Large intestine (tissue), 3 donors: ENCODE measurements around the gene EPYC. TPM values are rescaled to one million over a fixed set of nuclear protein-coding genes. Genes with fewer than 3 reads are reported as not detected.

ENCODE experiments used
- DNase-seq, 2 donors: peaks; one replicate each; pipeline versions ENCODE4 v3.0.0 to v3.0.0-alpha.2; 2013
- H3K27ac ChIP-seq: one replicate; pipeline ENCODE4 v1.5.1; 2013; ENCODE audit warnings: low read length
- H3K27me3 ChIP-seq: 2 replicates; pipeline ENCODE4 v1.6.1; 2013; ENCODE audit warnings: low read length; ENCODE audit not compliant: control insufficient read depth, insufficient read depth
- H3K36me3 ChIP-seq: 2 replicates; pipeline ENCODE4 v1.6.1; 2013; ENCODE audit warnings: low read length; ENCODE audit not compliant: control insufficient read depth, insufficient read depth
- H3K4me1 ChIP-seq: one replicate; pipeline ENCODE4 v1.6.1; 2013; ENCODE audit warnings: low read length; ENCODE audit not compliant: control insufficient read depth, insufficient read depth
- H3K4me3 ChIP-seq: one replicate; pipeline ENCODE4 v1.5.1; 2013; ENCODE audit warnings: low read length
- H3K9me3 ChIP-seq: one replicate; pipeline ENCODE4 v1.6.1; 2013; ENCODE audit warnings: mild to moderate bottlenecking, low read depth, low read length, moderate library complexity; ENCODE audit not compliant: control insufficient read depth
- WGBS: methylation state at CpG from one replicate; pipeline ENCODE4 v1.1.5; 2013; ENCODE audit warnings: low lambda C conversion rate; ENCODE audit not compliant: insufficient coverage; 5-methylcytosine and 5-hydroxymethylcytosine counted together
- polyA plus RNA-seq: library from polyadenylated mRNA; unstranded; fragments of 120-200 nt; gene quantifications from one replicate; pipeline ENCODE4 v1.2.1, GENCODE V29; 2013

EPYC gene
- polyA plus RNA-seq, 1 donor, result 0.13 TPM

DNA sequence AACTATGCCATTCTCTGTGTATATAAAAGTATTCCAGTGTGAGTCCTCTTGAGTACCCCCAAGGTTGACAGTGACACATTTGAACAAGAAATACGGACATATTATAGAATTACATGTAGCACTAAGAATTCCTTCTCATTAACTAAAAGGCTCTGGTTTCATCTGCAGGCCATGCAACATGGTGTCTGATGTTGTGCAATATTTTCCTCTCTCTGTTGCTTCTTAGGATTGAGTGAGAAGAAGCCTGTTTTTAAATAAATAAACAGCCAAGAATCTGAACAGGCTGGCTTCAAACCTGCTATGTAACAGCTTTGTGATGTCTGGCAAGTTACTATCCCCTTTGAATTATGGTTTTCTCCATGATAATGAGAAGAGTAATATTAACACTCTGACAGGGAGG, 27.5 kb downstream of the EPYC start:
- no peak overlapping the region for H3K4me3 ChIP-seq
- no peaks in the 10 kb centered on the region for H3K4me1 ChIP-seq
- no peaks in the 10 kb centered on the region for H3K9me3 ChIP-seq
- 60% methylated on average over 1 of the region's 1 CpG for WGBS
- H3K27me3 ChIP-seq, result no peaks in the 10 kb centered on the region
- no peak overlapping the region for H3K27ac ChIP-seq
- no peak for DNase-seq
- no peaks in the 10 kb centered on the region for H3K36me3 ChIP-seq

DNA sequence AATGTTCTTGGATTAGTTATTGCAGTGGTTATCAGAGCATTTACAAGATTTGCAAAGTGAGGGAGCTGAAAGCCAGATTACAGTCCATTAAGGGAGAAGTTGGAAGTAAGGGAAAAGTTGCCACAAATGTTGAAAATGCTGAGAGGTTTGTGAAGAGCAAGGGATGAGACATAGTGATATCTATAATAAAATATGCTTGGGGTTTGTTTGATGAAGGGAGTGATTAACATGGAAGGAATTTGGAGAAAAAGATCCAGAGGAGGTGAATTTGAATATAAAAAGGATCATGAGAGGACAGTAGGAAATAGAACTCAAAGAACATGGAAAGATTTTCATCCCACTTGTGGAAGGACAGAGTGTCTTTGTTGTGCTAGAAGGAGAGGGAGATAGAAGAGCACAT, 30.5 kb downstream of the EPYC start:
- no peaks in the 10 kb centered on the region for H3K9me3 ChIP-seq
- no peak overlapping the region for H3K27ac ChIP-seq

DNA sequence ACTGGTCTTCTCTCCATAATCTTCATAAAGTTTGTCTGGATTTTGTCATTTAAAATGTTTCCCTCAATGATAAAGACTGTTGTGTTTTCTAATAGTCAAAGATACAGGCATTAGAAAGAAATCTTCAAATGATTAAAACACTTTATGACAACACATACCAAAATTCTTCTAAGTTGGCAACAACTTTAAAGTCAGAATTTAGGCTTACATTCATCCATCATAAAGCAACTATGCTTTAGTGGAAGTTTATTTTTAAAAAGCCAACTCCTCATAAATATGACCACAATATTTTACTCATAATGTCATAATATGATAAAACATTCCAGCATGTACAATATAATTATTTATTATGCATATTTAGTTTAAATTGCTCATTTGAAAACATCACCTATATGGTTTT, 32.5 kb downstream of the EPYC start:
- H3K27me3 ChIP-seq, result no peaks in the 10 kb centered on the region
- H3K27ac ChIP-seq, result no peak overlapping the region
- H3K36me3 ChIP-seq, result no peaks in the 10 kb centered on the region
- no peak overlapping the region for H3K4me3 ChIP-seq
- H3K4me1 ChIP-seq, result no peaks in the 10 kb centered on the region
- DNase-seq, result no peak
- no peaks in the 10 kb centered on the region for H3K9me3 ChIP-seq

More for the DNA sequence above, 30.5 kb downstream of the EPYC start:
- H3K36me3 ChIP-seq, result no peaks in the 10 kb centered on the region
- no peak for DNase-seq
- no peaks in the 10 kb centered on the region for H3K4me1 ChIP-seq
- H3K4me3 ChIP-seq, result no peak overlapping the region
- H3K27me3 ChIP-seq, result no peaks in the 10 kb centered on the region

DNA sequence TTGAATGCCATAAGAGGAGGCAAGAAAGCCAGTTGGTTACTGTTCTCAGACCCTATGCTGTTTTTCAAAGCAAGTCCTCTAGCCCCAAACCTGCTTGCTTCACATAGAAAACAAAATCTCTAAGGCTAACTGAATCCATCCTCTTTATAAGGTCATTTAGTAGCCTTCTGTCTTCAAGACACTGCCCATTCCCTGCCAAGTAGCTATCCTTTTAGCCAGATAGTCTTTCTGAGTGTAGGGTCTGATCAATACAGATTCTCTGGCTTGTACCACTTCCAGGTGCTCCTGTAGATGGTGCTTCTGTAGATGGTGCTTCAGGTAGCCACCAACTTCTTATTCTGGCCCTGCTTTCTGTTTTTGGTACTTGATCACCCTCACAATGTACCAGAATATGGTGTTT, 33.9 kb downstream of the EPYC start:
- DNase-seq, result no peak
- Histone ChIP-seq H3K27me3 (no peaks in the 10 kb centered on the region), H3K27ac (no peak overlapping the region), H3K9me3 (no peaks in the 10 kb centered on the region), H3K36me3 (no peaks in the 10 kb centered on the region), H3K4me1 (no peaks in the 10 kb centered on the region), H3K4me3 (no peak overlapping the region)

DNA sequence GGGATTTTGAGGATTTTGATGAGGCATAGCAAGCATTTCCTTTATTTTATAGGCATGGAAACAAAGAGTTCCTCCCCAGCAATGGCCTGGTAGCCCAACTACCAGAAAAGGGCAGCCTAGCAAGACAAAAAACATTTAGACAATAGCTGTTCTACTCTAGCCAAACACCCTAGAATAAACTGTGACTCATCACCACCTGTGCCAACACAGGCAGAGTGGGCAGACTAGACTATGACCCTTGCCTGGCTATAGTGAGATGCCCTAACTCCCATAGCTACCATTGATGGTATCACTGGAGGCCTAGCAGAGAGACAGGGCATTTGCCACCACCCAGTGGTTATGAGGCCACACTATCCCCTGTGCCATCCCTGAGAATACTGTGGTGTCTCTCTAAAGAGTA, 34.3 kb downstream of the EPYC start:
- Histone ChIP-seq H3K9me3 (no peaks in the 10 kb centered on the region), H3K36me3 (no peaks in the 10 kb centered on the region), H3K27me3 (no peaks in the 10 kb centered on the region), H3K27ac (no peak overlapping the region), H3K4me3 (no peak overlapping the region), H3K4me1 (no peaks in the 10 kb centered on the region)
- DNase-seq, result no peak

DNA sequence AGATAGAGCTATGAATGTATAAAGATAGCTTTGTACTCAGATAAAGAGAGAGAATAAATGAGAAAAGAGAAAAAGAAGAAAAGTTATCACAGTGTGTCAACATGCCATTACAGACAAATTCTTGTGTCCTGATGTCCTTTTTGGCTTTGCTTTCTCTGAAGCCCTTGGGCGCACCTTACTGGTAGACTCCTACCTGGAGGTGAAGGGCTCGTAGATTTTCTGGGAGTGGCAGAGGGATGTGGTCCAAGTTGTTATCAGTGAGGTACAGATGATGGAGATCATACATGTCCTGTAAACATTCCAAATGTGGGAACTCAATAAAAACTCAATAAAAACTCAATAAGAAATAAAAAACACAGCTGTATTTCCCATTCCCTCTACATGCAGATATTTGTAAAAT, 34.9 kb downstream of the EPYC start:
- no CpG with 5 or more reads among the region's 2 CpGs for WGBS

DNA sequence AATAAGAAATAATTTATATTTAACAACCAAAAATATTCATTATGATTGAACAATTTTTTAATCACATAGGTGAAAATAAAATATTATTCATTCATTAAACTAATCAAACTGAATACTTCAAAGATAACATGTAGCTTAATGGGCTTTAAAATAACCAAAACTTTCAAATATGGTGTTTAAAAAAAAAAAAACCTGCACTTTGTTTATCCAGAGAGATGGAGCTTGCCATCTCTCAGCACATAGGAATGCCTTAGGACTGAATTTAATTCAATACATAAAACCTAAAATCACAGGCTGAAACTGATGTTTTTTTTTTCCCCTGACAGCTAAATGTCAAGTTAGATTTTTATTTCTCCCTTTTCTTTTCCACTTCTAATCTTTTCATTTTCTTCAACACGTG, 35.4 kb downstream of the EPYC start:
- no peaks in the 10 kb centered on the region for H3K9me3 ChIP-seq
- H3K4me3 ChIP-seq, result no peak overlapping the region
- no CpG with 5 or more reads among the region's 1 CpG for WGBS
- no peak overlapping the region for H3K27ac ChIP-seq
- DNase-seq, result no peak
- no peaks in the 10 kb centered on the region for H3K36me3 ChIP-seq
- H3K4me1 ChIP-seq, result no peaks in the 10 kb centered on the region
- H3K27me3 ChIP-seq, result no peaks in the 10 kb centered on the region

More for the DNA sequence above, 34.9 kb downstream of the EPYC start:
- DNase-seq, result no peak
- no peaks in the 10 kb centered on the region for H3K9me3 ChIP-seq
- no peak overlapping the region for H3K27ac ChIP-seq
- H3K36me3 ChIP-seq, result no peaks in the 10 kb centered on the region
- no peaks in the 10 kb centered on the region for H3K27me3 ChIP-seq
- no peaks in the 10 kb centered on the region for H3K4me1 ChIP-seq
- H3K4me3 ChIP-seq, result no peak overlapping the region

DNA sequence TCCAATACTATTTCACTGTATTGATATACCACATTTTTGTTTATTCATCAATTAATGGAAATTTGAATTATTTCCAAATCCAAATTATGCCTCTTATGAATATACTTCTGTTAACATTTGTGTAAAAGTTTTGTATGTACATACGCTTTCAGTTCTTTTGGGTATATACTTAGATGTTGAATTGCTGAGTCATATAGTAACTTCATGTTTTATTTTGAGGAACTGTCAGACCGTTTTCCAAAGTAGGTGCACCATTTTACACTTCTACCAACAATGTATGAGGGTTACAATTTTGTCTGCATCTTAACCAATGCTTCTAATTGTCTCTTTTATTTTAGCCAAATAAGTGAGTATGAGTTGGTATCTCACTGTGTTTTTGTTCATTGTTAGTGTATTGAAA, 39.6 kb downstream of the EPYC start:
- Histone ChIP-seq H3K4me1 (no peaks in the 10 kb centered on the region), H3K9me3 (no peaks in the 10 kb centered on the region), H3K36me3 (no peaks in the 10 kb centered on the region), H3K27me3 (no peaks in the 10 kb centered on the region), H3K27ac (no peak overlapping the region), H3K4me3 (no peak overlapping the region)
- no peak for DNase-seq
- WGBS, result 100% methylated on average over 1 of the region's 2 CpGs

DNA sequence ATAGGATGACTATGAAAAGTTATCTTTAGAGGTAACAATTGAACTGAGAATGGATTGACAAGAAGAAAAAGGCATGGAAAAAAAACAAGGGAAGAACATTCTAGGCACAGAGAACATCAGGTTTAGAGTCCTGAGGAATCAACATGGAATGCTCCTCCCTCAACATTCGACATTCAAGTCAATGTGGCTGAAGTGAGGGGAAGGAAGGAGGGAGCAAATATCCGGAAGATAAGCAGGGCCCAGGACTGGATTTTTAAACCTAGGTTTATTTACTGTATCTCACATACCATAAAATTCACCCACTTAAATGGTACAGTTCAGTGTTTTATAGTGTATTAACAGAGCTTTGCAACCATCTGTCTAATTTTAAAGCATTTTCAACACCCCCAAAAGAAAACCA, 40.2 kb downstream of the EPYC start:
- H3K27me3 ChIP-seq, result no peaks in the 10 kb centered on the region
- H3K27ac ChIP-seq, result no peak overlapping the region
- no peak overlapping the region for H3K4me3 ChIP-seq
- DNase-seq, result no peak
- no peaks in the 10 kb centered on the region for H3K4me1 ChIP-seq
- WGBS, result 20% methylated on average over 1 of the region's 2 CpGs
- no peaks in the 10 kb centered on the region for H3K36me3 ChIP-seq
- H3K9me3 ChIP-seq, result no peaks in the 10 kb centered on the region

DNA sequence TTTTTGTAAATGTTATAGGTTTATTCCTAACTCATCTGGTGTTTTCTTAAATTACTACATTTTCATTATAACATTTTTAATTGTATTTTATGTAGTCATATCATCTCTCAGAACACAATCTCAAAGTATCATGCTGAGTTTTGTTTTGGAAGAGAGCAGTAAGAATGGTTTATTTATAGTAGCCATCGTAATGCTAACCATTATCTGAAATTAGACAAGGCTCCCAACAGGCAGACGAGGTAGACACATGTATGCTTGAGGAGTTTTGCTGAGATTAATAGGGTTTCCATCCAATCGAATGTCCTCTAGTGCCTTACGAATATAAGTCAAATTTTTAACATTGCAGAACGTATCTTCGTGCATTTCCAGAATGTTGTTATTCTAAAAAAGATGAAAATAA, 40.8 kb downstream of the EPYC start:
- no peak overlapping the region for H3K4me3 ChIP-seq
- no peaks in the 10 kb centered on the region for H3K27me3 ChIP-seq
- no peaks in the 10 kb centered on the region for H3K36me3 ChIP-seq
- no peaks in the 10 kb centered on the region for H3K4me1 ChIP-seq
- no peak for DNase-seq
- no peaks in the 10 kb centered on the region for H3K9me3 ChIP-seq
- H3K27ac ChIP-seq, result no peak overlapping the region
- WGBS, result 96% methylated on average over 4 of the region's 6 CpGs

DNA sequence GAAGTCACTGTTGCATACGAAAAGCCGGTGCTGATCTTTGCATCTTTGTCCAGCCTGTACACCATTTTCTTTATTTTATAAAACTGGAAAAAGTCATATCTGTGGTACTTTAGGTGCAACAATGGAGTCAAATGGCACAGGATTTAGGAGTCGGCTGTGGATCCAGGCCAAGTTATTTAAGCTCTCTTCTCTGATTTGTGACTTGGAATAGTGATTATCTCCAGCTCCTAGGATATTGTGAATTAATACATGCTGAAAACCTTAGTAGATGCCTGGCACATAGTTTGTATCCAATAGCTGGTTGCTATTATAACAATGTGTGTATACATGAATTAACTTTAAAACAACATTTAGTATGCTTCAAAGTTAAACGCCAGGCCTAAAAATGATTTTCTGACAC, 43.6 kb downstream of the EPYC start:
- no peak overlapping the region for H3K4me3 ChIP-seq
- no peak for DNase-seq
- no peaks in the 10 kb centered on the region for H3K9me3 ChIP-seq
- no peak overlapping the region for H3K27ac ChIP-seq
- H3K36me3 ChIP-seq, result no peaks in the 10 kb centered on the region
- no peaks in the 10 kb centered on the region for H3K27me3 ChIP-seq
- no peaks in the 10 kb centered on the region for H3K4me1 ChIP-seq
- 100% methylated on average over 2 of the region's 4 CpGs for WGBS
